Upper lobe of left lung (tissue), 6 donors: Measurements from ENCODE around the gene DNAJA2. TPM values are rescaled to one million over a fixed set of nuclear protein-coding genes. Genes with fewer than 3 reads are reported as not detected.
A peak's percentile ranks its signal among the peaks of the same experiment; 100 is the strongest.
"Not testable (repeated sequence)": the region's sequence is repeated elsewhere in the genome, so short reads cannot be mapped to it uniquely, and the experiment has no call there.

Experiments used
- ATAC-seq, 2 donors: fragments of 200-7000 bp; cut with Tn5 transposase; one replicate each; pipeline ENCODE4 v1.9.1; 2022; ENCODE audit warnings: mild to moderate bottlenecking in 2 of 2, moderate library complexity in 2 of 2; ENCODE audit not compliant: low FRiP score in 2 of 2
- DNase-seq, 2 donors: peaks; one replicate each; pipeline ENCODE4 v3.0.0-alpha.2; 2019 to 2020
- H3K27ac ChIP-seq, 4 donors: fragments of 200-600 bp; sonication (generic); one replicate each; pipeline ENCODE4 v1.5.1; 2016 to 2019
- H3K27me3 ChIP-seq, 4 donors: fragments of 200-600 bp; sonication (generic); one replicate each; pipeline ENCODE4 v1.5.1; 2017 to 2019
- H3K36me3 ChIP-seq, 4 donors: fragments of 200-600 bp; sonication (generic); one replicate each; pipeline ENCODE4 v1.5.1; 2016 to 2019
- H3K4me1 ChIP-seq, 4 donors: fragments of 200-600 bp; sonication (generic); one replicate each; pipeline ENCODE4 v1.5.1; 2018 to 2019
- H3K4me3 ChIP-seq, 4 donors: fragments of 200-600 bp; sonication (generic); one replicate each; pipeline ENCODE4 v1.5.1; 2017 to 2019; ENCODE audit warnings: mild to moderate bottlenecking in 2 of 4, moderate library complexity in 1 of 4
- H3K9me3 ChIP-seq, 4 donors: fragments of 200-600 bp; sonication (generic); one replicate each; pipeline ENCODE4 v1.5.1; 2018 to 2019
- EP300 ChIP-seq, 4 donors: sonication (generic); formaldehyde crosslinking; IDR thresholded peaks; one replicate each; pipeline ENCODE4 v1.5.1; 2017; ENCODE audit warnings: antibody characterized with exemption in 4 of 4, control low read depth in 2 of 4
- POLR2A ChIP-seq, 4 donors: fragments of 450-650 bp; IDR thresholded peaks; one replicate each; pipeline ENCODE4 v1.5.1; 2016 to 2017; ENCODE audit warnings: antibody characterized with exemption in 4 of 4, mild to moderate bottlenecking in 2 of 4
- POLR2AphosphoS5 ChIP-seq, 2 donors: sonication (generic); formaldehyde crosslinking; IDR thresholded peaks; one replicate each; pipeline ENCODE4 v1.5.1; 2017; ENCODE audit warnings: antibody characterized with exemption in 2 of 2
- WGBS, 2 donors: methylation state at CpG; one replicate each; pipeline ENCODE4 v1.1.5; 2017 to 2018; 5-methylcytosine and 5-hydroxymethylcytosine counted together
- total RNA-seq, 6 donors: library from RNA; depleted of rRNA in 4 of 6; stranded (reverse); fragments of >200 nt in 4 of 6; gene quantifications; one replicate each; pipeline versions ENCODE4 v1.1.0 to v1.2.1, GENCODE V29; 2016 to 2021
- TF ChIP-seq, protein P1 (sequence below), 6 experiments: fragments of 450-650 bp in 4 of 6; fragments of 200-600 bp in 2 of 6; sonication (generic) in 2 of 6; IDR thresholded peaks; one replicate each; pipeline ENCODE4 v1.5.1; 2016 to 2019; ENCODE audit warnings: antibody characterized with exemption in 6 of 6
- donor health status: DM: no; HTN: no; CAD: no; lungs with moderate emphysema.
- donor health status: DM: no; HTN: yes; CAD: no; lungs with severe emphysema.

DNAJA2 gene
- total RNA-seq, 6 donors from 2014 or later: 15.7 to 51.2 (median 41.0) TPM

DNA sequence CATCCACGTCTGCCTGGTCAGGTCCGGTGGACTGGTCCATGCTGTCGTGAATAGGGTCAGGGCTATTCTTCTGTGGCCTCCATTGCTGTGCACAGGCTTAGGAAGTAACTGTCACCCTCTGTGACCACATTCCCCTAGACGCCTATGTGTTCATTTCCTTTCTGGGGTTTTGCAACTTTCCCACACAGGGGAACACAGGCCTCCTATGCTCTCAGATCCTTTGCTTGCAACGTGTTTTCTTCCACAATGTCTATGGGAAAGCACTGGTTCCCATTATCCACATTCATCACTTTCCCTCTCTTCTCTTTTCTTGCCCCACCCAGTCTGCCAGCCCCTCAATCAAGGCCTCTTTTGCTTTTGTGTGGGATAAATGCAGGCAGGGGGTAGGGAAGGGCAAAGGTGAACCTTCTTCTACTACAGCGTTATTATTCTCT, 43.2 kb upstream of the DNAJA2 start:
- ATAC-seq (peak; percentile 80 to 84), DNase-seq (peak in 1 of 2 donors; percentile 28)
- TF ChIP-seq, protein P1, sequence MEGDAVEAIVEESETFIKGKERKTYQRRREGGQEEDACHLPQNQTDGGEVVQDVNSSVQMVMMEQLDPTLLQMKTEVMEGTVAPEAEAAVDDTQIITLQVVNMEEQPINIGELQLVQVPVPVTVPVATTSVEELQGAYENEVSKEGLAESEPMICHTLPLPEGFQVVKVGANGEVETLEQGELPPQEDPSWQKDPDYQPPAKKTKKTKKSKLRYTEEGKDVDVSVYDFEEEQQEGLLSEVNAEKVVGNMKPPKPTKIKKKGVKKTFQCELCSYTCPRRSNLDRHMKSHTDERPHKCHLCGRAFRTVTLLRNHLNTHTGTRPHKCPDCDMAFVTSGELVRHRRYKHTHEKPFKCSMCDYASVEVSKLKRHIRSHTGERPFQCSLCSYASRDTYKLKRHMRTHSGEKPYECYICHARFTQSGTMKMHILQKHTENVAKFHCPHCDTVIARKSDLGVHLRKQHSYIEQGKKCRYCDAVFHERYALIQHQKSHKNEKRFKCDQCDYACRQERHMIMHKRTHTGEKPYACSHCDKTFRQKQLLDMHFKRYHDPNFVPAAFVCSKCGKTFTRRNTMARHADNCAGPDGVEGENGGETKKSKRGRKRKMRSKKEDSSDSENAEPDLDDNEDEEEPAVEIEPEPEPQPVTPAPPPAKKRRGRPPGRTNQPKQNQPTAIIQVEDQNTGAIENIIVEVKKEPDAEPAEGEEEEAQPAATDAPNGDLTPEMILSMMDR (IDR thresholded peaks at IDR 0.05): no peak
- no peak for TF ChIP-seq POLR2A (IDR thresholded peaks at IDR 0.05)
- no peak for TF ChIP-seq EP300 (IDR thresholded peaks at IDR 0.05)
- no peak for TF ChIP-seq POLR2AphosphoS5 (IDR thresholded peaks at IDR 0.05)
- Histone ChIP-seq H3K9me3 (no peaks in the 10 kb centered on the region), H3K27me3 (no peaks in the 10 kb centered on the region), H3K27ac (peak overlapping the region in 1 of 4 donors; percentile 64), H3K4me3 (no peak overlapping the region), H3K36me3 (no peaks in the 10 kb centered on the region), H3K4me1 (no peaks in the 10 kb centered on the region)
- 57 to 63% methylated on average over 6 of the region's 6 CpGs for WGBS, 2 donors

DNA sequence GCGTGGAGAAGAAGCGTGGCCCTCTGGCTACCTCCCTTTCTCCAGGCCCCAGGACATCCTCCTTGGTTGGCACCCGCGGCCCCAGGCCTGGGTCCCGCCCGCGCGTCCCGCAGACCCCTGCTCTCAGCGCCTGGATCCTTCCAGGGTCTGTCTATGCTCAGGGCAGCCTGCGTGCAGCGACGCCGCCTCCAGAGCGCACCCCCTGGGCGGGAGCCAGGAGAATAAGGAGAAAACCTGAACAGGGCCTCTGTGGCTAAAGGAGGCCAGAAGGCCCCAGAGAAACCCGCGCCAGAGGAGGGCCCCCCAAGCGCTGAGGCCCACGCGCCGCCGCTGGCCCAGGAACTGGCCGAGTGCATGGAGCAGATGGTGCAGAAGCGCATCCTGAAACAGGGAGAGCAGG, 40.4 kb upstream of the DNAJA2 start:
- ATAC-seq: peak in 1 of 2 donors; percentile 58
- TF ChIP-seq, protein P1 (IDR thresholded peaks at IDR 0.05): no peak
- TF ChIP-seq EP300 (IDR thresholded peaks at IDR 0.05): no peak
- TF ChIP-seq POLR2A (IDR thresholded peaks at IDR 0.05): no peak
- no peak for TF ChIP-seq POLR2AphosphoS5 (IDR thresholded peaks at IDR 0.05)
- Histone ChIP-seq H3K36me3 (no peaks in the 10 kb centered on the region), H3K27ac (no peak overlapping the region), H3K27me3 (no peaks in the 10 kb centered on the region), H3K9me3 (no peaks in the 10 kb centered on the region), H3K4me3 (no peak overlapping the region), H3K4me1 (no peaks in the 10 kb centered on the region)
- 79 to 85% methylated on average over 14 to 24 of the region's 25 CpGs for WGBS, 2 donors
- peak in 1 of 2 donors; percentile 76 for DNase-seq

DNA sequence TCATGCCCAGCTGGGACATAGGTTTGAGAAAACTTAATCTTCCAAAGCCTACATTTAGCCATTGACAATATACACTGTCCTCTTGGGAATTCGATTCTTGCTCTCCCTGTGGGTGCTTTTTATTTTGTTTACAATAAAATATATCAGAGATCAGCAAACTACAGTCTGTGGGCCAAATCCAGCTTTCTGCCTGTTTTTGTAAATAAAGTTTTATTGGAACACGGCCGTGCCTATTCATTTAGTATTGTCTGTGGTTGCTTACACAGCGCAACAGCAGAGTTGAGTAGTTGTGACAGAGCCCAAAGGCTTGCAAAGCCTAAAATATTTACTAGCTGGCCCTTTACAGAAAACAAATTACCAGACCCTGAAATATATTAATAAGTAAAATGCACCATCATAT, 39.7 kb upstream of the DNAJA2 start:
- ATAC-seq: no peak

DNA sequence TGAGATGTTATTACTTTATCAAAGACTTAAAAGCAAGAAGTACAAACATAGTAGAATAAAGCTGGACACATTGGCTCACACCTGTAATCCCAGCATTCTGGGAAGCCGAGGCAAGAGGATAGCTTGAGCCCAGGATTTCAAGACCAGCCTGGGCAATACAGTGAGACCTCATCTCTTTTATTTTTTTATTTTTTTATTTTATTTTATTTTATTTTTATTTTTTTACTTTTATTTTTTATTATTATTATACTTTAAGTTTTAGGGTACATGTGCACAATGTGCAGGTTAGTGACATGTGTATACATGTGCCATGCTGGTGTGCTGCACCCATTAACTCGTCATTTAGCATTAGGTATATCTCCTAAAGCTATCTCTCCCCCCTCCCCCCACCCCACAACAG, 37.3 kb upstream of the DNAJA2 start:
- DNase-seq, H3K4me3 ChIP-seq, ATAC-seq, H3K4me1 ChIP-seq, H3K27ac ChIP-seq, H3K27me3 ChIP-seq, H3K36me3 ChIP-seq, H3K9me3 ChIP-seq: not testable (repeated sequence)
- 75 to 88% methylated on average over 2 of the region's 2 CpGs for WGBS, 2 donors

More for the DNA sequence above, 39.7 kb upstream of the DNAJA2 start:
- no peak for DNase-seq
- Histone ChIP-seq H3K36me3 (no peaks in the 10 kb centered on the region), H3K9me3 (no peaks in the 10 kb centered on the region), H3K27me3 (no peaks in the 10 kb centered on the region), H3K27ac (no peak overlapping the region), H3K4me3 (no peak overlapping the region), H3K4me1 (no peaks in the 10 kb centered on the region)
- TF ChIP-seq POLR2AphosphoS5 (IDR thresholded peaks at IDR 0.05): no peak
- no peak for TF ChIP-seq POLR2A (IDR thresholded peaks at IDR 0.05)
- TF ChIP-seq, protein P1 (IDR thresholded peaks at IDR 0.05): no peak
- no peak for TF ChIP-seq EP300 (IDR thresholded peaks at IDR 0.05)
- 93 to 96% methylated on average over 4 of the region's 4 CpGs for WGBS, 2 donors

DNA sequence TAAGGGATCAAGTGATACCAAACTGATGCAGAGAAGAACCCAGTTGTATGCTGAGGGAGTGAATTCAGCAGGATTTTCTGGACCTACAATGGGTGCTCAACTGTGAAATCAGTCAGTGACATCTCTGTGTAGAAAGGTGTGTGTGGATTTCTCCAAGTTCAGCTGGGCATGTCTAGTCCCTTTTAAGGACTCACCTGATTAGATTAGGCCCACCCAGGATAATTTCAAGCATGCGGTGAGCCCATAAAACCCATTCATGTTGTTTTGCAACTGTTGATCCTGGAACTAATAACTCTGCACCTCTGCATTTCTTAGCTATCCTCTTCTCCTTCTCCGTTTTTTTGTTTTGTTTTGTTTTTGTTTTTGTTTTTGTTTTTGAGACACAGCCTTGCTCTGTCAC, 35.1 kb upstream of the DNAJA2 start:
- Histone ChIP-seq H3K36me3 (no peaks in the 10 kb centered on the region), H3K27ac (no peak overlapping the region), H3K27me3 (no peaks in the 10 kb centered on the region), H3K4me3 (no peak overlapping the region), H3K9me3 (no peaks in the 10 kb centered on the region), H3K4me1 (no peaks in the 10 kb centered on the region)
- ATAC-seq: no peak
- TF ChIP-seq POLR2AphosphoS5 (IDR thresholded peaks at IDR 0.05) (no peak), POLR2A (IDR thresholded peaks at IDR 0.05) (no peak), EP300 (IDR thresholded peaks at IDR 0.05) (no peak)
- TF ChIP-seq, protein P1 (IDR thresholded peaks at IDR 0.05): no peak
- WGBS, 2 donors: 83 to 91% methylated on average over 2 of the region's 2 CpGs
- DNase-seq: no peak
